HG02943 (cell line): ENCODE data around the gene THAP10.

Experiments
- ATAC-seq: cut with Tn5 transposase; IDR thresholded peaks from one replicate; pipeline ENCODE4 v1.9.1; 2021; ENCODE audit warnings: mild to moderate bottlenecking, low read depth, moderate library complexity; ENCODE audit not compliant: unreplicated experiment

The THAP10 gene

DNA sequence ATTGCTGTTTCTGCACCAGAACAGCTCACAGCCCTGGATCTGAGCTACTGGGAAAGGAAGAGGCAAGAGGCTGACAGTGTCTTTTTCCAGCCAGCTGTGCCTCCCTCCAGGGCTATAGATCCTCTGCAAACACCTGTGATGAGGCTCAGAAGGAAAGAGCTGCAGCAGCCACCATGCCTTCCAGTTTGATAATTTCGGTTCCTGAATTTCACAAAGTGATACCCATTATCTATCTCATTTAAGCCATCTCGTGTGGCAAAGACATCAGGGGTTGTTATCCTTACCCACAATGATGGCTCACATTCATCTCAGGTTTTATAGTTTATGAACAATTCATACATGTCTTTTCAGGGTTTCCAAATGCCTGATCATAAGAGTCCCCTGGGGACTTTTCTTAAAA, 36.5 kb downstream of the THAP10 start:
- no peak for ATAC-seq

DNA sequence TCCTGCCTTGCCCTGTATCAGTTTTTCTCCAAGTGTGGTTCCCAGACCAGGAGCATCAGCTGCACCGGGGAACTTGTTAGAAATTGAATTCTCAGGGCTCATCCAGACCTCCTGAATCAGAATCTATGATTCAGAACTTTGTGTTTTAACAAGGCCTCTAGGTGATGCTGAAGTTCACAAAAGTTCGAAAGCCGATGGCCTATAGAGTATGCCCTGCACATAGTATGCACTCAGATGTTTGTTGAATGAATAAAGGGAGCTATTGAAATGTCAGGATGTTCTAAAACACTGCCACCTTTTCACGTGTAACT, 37.6 kb downstream of the THAP10 start:
- no peak for ATAC-seq

DNA sequence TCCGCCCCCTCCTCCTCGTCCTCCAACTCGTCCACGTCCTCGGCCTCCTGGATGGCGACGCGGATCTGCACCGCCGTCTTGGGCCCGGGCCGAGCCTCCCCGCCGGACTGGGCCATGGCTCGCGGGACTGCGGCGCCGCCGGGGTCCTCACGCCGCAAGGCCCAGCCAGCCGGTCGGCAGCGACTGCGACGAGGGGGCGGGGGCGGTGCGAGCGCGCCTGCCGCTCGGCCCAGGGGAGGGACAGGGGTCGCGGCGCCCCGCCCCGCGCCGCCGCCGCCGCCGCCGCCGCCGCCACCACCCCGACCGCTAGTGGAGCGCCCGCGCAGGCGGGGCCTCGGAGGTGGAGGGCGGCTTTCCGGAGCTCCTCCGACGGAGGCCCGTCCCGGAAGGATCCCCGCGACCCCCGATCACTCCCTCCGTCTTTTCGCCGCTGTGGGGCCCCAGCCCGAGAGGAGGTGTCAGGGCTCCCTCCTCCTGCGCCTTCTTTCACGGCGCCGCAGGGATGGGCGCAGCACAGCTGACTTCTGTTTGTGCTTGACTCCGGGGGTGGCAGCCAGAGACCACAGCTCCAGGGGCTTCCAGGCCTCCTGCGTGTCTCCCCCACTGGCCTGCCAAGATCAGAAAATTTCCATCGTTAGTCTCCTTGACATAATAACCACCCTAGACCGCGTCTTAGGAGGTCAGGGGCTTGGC, 38.1 kb downstream of the THAP10 start, which contains the start of gene LARP6:
Gene LARP6, minus strand, starts transcription at position 185 of the 693 bp plus-strand sequence. Its CDS starts 69 bp downstream, at position 116.
- ATAC-seq, result no peak

DNA sequence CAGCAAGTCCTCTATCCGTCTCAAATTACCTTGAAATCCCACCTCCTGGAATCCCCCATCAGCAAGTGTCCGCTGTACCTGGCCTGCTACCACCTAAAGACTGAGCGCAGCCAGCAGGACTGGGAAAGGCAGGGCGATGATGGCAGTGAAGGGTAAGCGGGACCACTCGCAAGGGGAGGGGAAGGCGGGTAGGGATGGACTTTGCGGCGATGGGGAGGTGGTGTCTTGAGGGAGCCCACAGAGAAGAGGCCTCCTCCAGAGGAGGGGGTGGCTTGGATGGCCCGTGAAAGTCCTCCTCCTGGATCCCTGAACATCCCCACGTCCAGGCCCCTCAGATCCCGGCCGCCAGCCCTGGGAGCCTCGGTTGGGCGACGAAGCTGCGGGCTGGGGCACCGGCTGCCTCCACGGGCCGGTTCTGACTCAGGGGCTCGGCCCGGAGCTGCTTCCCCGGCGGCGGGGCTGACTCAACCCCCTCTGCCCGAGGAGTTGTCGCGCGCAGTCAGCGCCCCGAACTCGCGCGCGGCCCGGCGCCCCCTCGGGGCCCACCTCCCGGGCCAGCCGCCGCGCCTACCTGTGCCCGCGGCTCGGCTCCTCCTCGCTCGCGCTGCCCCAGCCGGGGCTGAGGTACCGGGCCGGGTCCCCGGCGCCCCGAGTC, 38.8 kb downstream of the THAP10 start:
- no peak for ATAC-seq

DNA sequence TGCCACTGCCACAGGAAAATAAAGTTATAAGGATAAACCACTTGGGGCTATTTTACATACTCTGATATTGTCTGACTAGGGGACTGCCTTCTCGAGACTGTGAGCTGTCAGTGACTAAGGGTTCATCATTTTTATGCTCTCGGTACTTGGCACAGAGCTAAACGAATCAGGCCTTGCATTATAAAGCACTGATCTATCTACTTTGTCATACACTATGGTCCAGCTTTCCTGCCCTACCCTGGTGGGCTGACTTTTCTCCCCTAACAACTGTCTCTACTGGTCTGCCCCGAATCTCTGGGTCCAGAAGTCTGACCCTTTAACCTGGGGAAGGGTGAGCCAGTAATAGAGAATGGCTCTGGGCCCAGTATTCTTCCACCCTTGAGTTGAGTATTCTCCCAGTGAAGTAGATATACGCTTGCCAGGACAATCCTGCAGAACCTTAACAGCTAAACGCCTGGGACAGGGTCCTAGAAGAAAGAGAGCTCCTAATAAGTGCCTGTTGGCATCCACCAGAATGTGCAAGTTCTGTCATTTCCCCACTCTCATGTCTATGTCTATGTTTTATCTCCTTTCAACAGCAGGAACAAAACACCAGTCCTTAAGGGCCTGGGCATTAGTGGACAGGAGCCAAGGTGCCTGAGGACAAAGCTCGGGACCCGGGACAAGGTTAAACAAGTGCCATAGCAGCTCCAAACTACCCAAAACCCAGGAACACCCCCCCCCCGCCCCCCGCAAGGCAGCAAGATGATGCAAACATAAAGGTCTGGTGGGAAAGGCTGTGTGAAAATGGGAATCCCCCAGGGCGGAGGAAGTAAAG, 39.5 kb downstream of the THAP10 start:
- ATAC-seq, result no peak

DNA sequence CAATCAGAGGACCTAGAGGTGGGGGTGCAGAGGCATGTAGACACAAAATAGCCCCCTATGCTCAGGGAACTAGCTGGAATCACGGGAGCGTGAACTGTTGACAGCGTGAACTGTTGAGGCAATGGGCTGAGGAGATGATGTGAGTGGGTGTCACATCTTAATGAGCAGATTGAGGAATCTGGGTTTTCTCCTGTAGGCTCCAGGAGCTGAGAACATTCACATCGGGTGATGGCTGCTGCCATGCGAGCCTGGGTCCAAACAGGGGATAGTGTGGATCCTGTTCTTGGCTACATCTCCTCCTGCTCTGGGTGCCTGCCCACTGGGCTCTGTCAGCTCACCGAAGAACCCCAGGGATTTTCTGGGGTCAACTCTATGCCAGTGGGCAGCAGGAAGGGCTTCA, 40.3 kb downstream of the THAP10 start:
- ATAC-seq, result no peak

DNA sequence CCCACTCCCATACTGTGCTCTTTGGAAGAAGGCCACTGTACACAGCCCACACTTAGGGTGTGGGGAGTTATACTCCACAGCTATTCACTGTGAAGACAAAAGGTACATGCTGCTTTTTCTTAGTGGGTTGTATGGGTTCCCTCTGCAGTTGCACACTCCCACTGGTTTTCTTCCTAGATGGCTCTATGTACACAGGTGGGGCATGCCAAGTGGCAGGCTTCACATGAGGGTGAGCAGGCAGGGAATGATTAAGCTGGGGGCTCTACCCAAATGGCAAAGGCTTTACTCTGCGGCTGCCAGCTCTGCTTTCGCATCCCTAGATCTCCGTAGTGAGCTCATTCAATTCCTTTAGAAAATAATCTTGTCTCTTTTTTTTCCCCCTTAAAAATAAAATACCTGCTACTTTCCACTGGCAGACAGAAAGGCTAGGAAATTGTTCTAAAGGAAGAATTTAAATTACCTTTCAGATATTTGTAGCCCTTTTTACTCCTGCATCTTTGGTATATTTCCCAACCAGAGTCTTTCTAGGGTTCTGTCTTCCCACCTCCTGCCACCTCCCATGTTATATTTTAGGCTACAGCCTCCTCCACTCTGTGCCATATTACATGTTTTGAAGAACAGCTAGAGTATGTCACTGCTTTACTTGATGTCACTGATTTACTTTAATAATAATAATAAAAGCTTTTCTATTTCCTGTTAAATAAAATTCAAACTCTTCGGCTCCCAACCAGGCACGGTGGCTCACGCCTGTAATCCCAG, 46.5 kb downstream of the THAP10 start:
- no peak for ATAC-seq

DNA sequence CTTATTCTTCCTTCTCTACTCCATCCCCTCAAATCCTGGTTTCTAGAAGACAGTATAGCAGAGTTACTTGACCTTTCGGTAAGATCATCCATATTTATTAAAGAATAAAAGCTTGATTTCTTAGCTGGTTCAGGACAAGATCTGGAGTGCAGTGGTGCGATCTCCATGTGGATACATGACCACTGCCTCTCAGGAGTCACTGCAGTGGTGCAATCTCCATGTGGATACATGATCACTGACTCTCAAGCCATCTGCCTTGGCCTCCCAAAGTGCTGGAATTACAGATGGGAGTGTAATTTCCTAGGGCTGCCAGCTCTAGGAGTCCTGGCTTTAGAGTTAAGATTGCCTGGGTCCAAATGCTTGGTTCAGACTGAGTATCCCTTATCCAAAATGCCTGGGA, 54.8 kb downstream of the THAP10 start:
- ATAC-seq, result no peak

DNA sequence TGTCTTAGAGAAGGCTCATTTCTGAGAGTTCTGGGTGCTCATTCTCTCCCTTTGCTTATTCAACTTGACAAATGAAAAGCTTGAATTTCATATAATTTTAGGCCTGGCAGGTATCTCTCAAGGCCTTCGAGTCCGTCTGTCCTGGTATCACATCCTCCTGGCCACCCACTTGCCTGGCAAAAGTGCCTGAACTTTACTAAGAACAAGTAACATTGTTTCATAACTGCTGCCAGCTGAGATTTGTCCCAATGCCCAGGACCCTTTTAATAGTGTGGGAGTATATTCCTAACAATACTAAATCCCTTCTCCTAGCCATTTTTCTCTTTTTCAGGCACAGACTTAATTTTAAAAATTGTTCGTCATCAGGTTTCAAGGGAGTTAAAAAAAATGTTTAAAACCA, 56.4 kb downstream of the THAP10 start:
- no peak for ATAC-seq

DNA sequence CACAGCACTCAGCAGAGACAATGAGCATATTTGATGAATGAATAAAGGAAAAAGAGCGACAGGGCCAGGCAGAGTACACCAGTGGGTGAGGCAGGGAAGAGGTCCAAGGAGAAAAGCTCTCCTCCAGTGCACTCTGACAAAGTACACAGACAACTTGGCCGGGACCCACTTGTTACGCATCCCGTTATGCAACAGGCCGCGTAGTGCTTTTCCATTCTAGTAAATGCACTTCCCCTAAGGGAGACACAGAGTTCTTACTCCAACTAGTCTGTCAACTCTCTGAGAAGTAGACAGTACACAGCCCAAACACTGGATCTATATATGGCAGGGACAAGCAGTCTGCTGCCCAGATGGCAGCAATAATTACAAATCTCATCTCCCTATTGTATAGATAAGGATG, 56.8 kb downstream of the THAP10 start:
- ATAC-seq, result no peak

DNA sequence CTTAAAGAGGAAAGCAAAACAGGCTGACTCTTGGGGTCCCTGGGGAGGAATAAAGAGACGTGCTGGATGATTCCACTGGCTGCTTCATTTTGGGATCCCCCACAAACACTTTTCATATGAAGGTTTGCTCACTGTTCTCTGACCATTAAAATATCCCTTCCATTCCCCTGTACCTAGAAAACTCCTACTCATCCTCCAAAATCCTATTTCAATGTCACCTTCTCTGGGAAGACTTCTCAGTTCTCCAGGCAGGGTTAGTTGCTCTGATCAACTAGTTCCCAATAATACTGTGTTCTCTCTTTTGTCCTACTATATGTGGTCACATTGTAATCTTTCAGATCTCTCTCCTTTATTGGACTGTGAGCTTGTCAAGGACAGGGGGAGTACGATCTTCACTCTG, 57.2 kb downstream of the THAP10 start:
- ATAC-seq, result no peak

DNA sequence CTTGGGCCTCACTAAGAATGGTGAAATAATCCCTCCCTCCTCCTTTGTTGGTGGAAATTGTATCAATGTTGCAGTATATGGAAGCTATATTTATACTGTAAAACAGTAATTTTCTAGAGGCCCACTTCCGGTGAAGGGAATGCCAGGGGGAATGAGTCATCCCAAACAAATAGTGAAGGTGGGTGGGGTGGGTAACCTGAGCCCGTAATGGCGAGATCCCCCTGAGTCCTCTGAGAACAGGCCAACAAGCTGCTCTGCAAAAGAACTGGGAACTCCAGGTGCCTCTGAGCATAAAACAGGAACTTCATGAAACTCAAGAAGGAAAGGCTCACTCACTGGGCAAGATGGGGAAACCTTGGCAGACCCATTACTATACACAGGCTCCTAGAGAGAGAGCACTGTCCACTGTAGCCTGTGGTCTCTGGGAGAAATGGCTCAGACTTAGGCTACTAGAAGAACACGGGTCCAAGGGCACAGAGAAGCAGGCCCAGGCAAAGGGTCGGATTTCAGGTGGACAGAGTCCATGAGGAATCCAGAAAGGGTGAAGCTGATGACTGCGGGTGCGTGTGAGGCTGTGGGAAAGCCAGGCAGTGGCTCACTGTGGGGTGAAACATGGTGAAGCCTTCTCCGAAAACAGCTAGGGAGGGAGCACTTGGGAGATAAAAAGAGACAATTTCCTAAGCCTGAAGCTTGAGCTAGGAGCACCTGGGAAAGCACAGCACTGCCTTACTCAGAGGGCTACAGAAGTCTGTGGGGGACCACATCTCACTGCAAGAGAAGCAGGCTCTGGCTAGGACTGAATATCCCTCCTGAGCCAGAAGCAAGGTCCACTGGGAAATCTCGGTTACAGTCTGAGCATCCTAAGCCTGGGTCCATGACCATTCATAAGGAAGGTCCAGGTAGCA, 58.1 kb downstream of the THAP10 start:
- ATAC-seq, result no peak

DNA sequence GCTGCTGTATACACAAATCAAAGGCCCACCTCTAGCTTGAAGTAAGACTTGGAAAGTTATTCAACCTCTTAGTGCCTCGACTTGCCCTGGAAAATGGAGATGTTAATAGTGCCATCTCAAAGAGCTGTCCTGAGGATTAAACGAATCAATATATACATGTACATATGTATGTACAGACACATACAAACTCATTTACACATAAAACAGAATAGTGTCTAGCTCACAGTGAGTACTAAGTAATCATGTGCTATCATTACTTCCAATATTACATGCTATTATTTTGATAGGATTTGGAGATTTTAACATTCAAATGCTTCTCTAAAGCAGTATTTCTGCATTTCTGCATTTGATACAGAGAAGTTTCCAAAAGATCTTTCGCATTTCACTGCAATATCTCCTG, 58.8 kb downstream of the THAP10 start:
- ATAC-seq, result no peak

DNA sequence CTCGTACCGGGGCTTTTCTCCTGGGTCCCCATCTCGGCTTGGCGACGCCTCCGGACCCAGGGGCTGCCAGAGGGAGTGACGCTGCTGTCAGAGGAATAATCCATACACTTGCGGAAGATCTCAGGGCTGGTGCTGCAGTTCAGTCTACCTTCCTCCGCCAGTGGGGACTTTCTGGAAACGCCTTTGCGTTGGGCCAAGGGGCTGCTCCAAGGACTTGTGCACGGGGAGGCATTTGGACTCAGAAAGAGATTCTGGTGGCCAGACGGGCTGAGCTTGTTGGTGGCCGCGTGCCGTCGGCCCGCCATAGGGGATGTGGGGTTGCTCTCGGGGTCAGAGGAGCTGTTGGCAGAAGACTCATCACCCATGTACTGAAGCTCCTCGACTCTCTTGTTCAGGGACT, 60.1 kb downstream of the THAP10 start:
- ATAC-seq, result no peak
